Right cardiac atrium (tissue), 5 donors: ENCODE data around the gene FLYWCH2. TPM values are rescaled to one million over a fixed set of nuclear protein-coding genes. Genes with fewer than 3 reads are reported as not detected.
"Not testable (repeated sequence)": the region's sequence is repeated elsewhere in the genome, so short reads cannot be mapped to it uniquely, and the experiment has no call there.

ENCODE experiments used
- ATAC-seq, 2 donors: fragments of 200-7000 bp; cut with Tn5 transposase; one replicate each; pipeline versions ENCODE4 v1.8.0 to v1.9.1; 2020; ENCODE audit warnings: moderate library complexity in 2 of 2, mild to moderate bottlenecking in 1 of 2
- DNase-seq, 3 donors: peaks; one replicate each; pipeline ENCODE4 v3.0.0-alpha.2; 2020
- H3K27ac ChIP-seq: one replicate; pipeline ENCODE4 v1.5.1; 2013; ENCODE audit warnings: mild to moderate bottlenecking, low read length, control low read depth, moderate library complexity
- H3K27me3 ChIP-seq: one replicate; pipeline ENCODE4 v1.6.1; 2013; ENCODE audit not compliant: control insufficient read depth, insufficient read depth
- H3K4me1 ChIP-seq: one replicate; pipeline ENCODE4 v1.6.1; 2013; ENCODE audit warnings: low read length; ENCODE audit not compliant: control insufficient read depth, insufficient read depth
- H3K4me3 ChIP-seq: one replicate; pipeline ENCODE4 v1.5.1; 2013; ENCODE audit warnings: low read length, control low read depth
- H3K9me3 ChIP-seq: one replicate; pipeline ENCODE4 v1.6.1; 2013; ENCODE audit warnings: low read length; ENCODE audit not compliant: control insufficient read depth
- WGBS: extraction: QIAGEN DNeasy Blood & Tissue Kit; methylation state at CpG from one replicate; pipeline ENCODE4 v1.1.7; 2013; 5-methylcytosine and 5-hydroxymethylcytosine counted together
- intact Hi-C, 4 donors: fragments of 100-400 bp; cut with DNase I; formaldehyde crosslinking; loops; one replicate each; pipeline versions ENCODE4 v1.11.0 to v1.14.0; 2022 to 2023
- polyA plus RNA-seq: library from polyadenylated mRNA; stranded (reverse); fragments of 200-250 nt; gene quantifications from one replicate; pipeline ENCODE4 v1.2.3, GENCODE V29; 2013
- total RNA-seq, 4 donors: library from RNA; stranded (reverse); fragmentation: NEBNext Ultra II Directional; extraction: Animal tissue kit (Norgen Biotek cat#: 25700); gene quantifications; one replicate each; pipeline ENCODE4 v1.2.1, GENCODE V29; 2021
- donor health status: healthy with polysubstance abuse.
- donor health status: DM: no; HTN: yes; CAD: no.
- donor health status: DM: no; HTN: no; CAD: no.
- donor health status: DM: no; HTN: yes; CAD: no; lungs with severe emphysema.
- donor health status: DM: yes; HTN: yes; CAD: no.

FLYWCH2 gene
- total and polyA plus RNA-seq, 5 donors, result 26.6 to 44.3 (median 31.4) TPM

DNA sequence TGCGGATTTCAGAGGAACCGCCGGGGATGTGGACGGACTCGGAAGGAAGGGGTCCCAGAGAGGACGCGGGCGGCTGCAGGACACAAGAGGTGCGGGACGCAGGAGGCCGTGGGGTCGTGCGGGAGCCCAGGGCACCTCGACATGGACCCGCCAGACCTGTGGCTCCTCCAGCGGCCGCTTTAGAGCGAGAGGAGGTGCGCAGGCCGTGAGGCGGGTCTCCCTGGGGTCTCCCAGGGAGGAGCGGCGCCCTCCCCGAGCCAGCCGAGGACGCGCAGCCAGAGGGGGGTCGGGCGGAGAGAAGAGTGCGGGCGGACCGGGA is 21.9 kb downstream of the FLYWCH2 start:
- 0% methylated on average over 32 of the region's 32 CpGs for WGBS
- intact Hi-C loops, result loop anchor here in 1 of 4 donors (2.0 kb wide), 1 partner anchor 22 kb away; the partner anchor contains the start of gene FLYWCH2
- Histone ChIP-seq H3K4me3 (peak overlapping the region; percentile 64), H3K27me3 (no peaks in the 10 kb centered on the region), H3K9me3 (no peaks in the 10 kb centered on the region), H3K4me1 (no peaks in the 10 kb centered on the region), H3K27ac (peak overlapping the region; percentile 94)
- no peak for ATAC-seq
- peak in 2 of 3 donors; percentile 56 to 80 for DNase-seq

DNA sequence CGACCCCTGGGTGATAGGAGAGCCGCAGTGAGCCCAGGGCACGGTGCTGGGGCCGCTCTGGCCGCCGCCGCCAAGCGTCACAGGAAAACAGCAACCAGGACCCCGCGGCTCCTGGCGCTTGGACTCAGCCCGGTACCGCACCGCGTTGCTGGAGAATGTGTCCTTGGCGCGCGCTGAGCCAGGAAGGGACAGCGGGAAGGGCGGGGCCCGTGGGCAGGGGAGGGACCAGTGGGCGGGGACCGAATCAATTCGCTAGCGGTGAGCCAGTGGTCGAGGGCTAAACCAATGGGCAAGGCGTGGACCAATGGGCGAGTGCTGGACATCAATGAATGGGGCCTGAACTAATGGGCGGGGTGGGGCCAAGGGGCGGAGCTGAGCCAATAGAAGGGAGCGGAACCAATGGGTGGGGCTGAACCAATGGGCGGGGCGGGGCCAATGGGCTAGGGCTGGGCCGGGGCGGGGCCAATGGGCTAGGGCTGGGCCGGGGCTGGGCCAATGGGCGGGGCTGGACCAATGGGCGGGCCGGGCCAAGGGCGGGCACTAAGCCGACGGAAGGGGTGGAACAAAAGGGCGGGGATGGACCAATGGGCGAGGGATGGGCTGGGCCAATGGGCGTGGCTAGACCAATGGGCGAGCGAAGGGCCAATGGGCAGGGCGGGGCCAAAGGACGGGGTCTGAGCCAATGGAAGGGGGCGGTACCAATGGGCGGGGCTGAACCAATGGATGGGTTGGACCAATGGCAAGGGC is 22.4 kb downstream of the FLYWCH2 start:
- WGBS, result 1% methylated on average over 51 of the region's 51 CpGs
- intact Hi-C loops, result loop anchor here in 1 of 4 donors (2.0 kb wide), 1 partner anchor 23 kb away; the partner anchor contains the start of gene FLYWCH2

DNA sequence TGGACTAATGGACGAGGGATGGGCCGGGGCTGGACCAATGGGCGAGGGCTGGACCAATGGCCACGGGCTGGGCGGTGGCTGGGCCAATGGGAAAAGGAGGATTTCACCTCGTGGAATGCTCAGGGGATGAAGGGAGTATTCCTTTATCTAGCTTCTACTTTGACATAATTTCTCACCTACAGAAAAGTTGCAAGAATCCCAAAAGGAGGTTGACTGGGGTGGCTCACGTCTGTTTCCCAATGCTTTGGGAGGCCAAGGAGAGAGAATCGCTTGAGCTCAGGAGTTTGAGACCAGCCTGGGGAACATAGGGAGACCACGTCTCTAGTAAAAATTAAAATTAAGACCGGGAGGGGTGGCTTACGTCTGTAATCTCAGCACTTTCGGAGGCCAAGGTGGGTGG is 23.0 kb downstream of the FLYWCH2 start:
- intact Hi-C loops, result loop anchor here in 1 of 4 donors (2.0 kb wide), 1 partner anchor 23 kb away; the partner anchor contains the start of gene FLYWCH2
- ATAC-seq, result no peak
- DNase-seq, result no peak
- Histone ChIP-seq H3K27ac (no peak overlapping the region), H3K4me1 (no peaks in the 10 kb centered on the region), H3K4me3 (no peak overlapping the region), H3K27me3 (no peaks in the 10 kb centered on the region), H3K9me3 (no peaks in the 10 kb centered on the region)
- WGBS, result 29% methylated on average over 12 of the region's 12 CpGs

More for the DNA sequence above, 22.4 kb downstream of the FLYWCH2 start:
- ATAC-seq, result peak; percentile 93 to 94
- H3K27ac ChIP-seq, result peak overlapping the region; percentile 94
- peak; percentile 100 for DNase-seq
- H3K4me3 ChIP-seq, result peak overlapping the region; percentile 64
- H3K9me3 ChIP-seq, result no peaks in the 10 kb centered on the region
- H3K27me3 ChIP-seq, result no peaks in the 10 kb centered on the region
- H3K4me1 ChIP-seq, result no peaks in the 10 kb centered on the region

DNA sequence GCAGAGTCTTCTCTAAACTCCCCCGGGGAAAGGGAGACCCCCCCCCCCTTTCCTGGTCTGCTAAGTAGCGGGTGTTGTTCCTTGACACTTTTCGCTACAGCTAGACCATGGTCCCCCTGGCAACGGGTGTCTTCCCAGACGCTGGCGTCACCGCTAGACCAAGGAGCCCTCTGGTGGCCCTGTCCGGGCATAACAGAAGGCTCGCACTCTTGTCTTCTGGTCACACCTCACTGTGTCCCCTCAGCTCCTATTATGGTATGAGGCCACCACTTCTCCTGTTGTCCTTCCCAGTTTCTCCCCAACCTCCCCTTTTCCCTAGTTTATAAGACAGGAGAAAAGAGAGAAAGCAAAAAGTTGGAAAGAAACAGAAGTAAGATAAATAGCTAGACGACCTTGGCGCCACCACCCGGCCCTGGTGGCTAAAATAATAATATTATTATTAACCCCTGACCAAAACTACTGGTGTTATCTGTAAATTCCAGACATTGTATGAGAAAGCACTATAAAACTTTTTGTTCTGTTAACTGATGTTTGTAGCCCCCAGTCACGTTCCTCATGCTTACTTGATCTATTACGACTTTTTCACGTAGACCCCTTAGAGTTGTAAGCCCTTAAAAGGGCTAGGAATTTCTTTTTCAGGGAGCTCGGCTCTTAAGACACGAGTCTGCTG is 24.2 kb downstream of the FLYWCH2 start:
- H3K4me1 ChIP-seq, H3K4me3 ChIP-seq, H3K9me3 ChIP-seq, ATAC-seq, H3K27ac ChIP-seq, intact Hi-C loops, H3K27me3 ChIP-seq: not testable (repeated sequence)
- WGBS, result 14% methylated on average over 17 of the region's 17 CpGs
- DNase-seq, result peak; percentile 68 to 82 (median 75)

DNA sequence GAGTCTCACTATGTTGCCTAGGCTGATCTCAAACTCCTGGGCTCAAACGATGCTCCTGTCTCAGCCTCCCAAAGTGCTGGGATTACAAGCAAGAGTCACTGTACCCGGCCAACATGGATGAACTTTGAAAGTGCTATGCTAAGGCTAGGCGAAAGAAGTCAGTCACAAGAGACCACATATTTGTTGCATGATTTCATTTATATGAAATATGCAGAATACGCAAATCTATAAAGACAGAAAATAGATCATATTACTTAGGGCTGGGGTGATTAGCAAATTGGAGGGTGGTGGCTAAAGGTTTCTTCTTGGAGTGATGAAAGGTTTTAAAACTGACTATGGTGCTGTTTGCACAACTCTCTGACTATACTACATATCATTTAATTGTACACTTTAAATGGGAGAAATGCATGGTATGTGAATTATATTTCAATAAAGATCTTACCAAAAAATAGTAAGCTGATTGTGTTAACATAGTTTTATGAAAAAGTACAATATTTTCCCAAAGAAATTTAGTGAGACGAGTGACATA is 27.5 kb downstream of the FLYWCH2 start:
- no peaks in the 10 kb centered on the region for H3K27me3 ChIP-seq
- no peak for ATAC-seq
- no peak overlapping the region for H3K27ac ChIP-seq
- no peak for DNase-seq
- H3K4me3 ChIP-seq, result no peak overlapping the region
- WGBS, result 60% methylated on average over 5 of the region's 5 CpGs
- intact Hi-C loops, result loop anchor here in 2 of 4 donors (5.0 kb wide), 2 partner anchors 38 to 43 kb away; no protein-coding TSS in a partner anchor
- peaks cover 5% of the 10 kb centered on the region for H3K4me1 ChIP-seq
- no peaks in the 10 kb centered on the region for H3K9me3 ChIP-seq

DNA sequence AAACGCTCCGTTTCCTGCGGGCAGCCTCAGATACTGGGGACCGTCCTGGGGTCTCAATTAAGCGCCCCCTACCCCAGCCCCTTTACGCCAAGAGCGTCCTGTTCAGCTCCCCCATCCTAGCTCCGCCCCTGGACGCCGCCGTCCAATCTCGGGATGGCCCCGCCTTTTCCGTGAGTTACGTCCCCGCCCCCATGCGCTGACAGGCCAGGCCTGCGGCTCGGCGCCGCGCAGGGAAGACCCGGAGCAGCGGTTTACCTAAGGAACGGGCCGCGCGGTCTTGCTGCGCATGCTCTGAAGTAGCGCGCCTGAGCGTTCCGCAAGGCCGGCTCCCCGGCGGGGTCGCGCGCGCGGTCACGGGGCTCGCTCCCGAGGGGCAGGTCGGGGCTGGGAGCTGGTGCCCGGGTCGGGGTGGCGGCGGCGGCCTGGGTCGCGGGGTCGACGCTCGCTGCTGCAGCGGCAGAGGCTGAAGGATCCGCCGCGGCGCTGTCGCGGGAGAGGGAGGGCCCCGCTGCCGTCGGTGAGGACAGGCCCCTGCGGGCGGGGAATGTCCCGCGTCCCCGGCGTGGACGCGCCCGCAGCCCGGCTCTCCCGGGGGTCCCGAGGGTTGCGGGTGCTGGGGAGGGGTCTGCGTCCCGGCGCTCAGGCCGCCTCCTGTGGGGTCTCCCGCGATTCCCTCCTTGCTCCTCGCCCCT is 28.8 kb downstream of the FLYWCH2 start, which contains the start of gene FLYWCH1:
Gene FLYWCH1, plus strand, starts transcription at position 294 of the 692 bp plus-strand sequence. CDS start 17,755 bp downstream, outside the sequence.
- Histone ChIP-seq H3K9me3 (no peaks in the 10 kb centered on the region), H3K27ac (peak within 1 kb of the TSS; percentile 93), H3K4me1 (peaks cover 5% of the 10 kb centered on the region), H3K27me3 (no peaks in the 10 kb centered on the region), H3K4me3 (peak within 1 kb of the TSS; percentile 87)
- ATAC-seq, result peak; percentile 97 to 98
- intact Hi-C loops, result loop anchor here in 2 of 4 donors (5.0 kb wide), 2 partner anchors 39 to 44 kb away; no protein-coding TSS in a partner anchor
- WGBS, result under 1% methylated on average over 85 of the region's 85 CpGs
- peak; percentile 99 to 100 (median 100) for DNase-seq

DNA sequence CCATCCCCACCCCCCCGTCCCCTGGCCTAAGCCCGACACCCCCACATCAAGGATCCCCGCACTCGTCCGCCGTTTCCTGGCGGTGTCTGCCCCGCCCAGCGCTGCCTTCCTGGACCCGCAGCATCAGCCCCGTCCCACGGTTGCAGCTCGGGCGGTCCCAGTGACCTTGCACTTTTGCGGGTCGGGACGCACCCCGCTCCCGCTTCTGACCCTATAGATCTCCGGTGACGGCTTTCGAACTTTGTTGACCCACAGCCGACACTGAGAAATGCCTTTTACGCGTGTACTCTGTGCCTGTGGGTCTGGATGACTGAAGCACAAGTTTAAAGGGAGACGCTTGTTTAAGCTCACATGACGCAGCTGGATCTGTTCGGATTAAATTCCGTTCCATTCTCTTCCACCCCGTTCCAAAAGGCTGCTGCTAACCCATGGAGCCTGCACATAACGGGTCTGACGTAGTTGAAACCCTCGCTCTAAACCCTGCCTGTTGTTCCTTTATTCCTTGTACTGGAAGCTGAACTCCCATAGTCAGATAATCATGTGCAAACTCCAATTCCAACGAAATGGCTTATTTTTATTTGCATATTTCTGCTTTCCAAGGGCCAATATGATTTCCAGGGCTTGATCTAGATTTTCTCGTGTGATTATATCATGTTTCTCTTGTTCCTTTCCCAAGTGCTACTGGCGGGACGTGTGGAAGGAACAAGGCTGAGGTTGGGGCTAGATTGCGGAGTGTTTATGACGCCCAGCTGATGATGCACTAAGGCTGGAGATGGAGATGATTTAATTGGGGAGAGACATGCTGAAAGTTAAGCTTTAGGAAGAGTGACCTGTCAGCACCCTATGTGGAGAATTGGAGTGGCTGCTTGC is 29.6 kb downstream of the FLYWCH2 start:
- WGBS, result 3% methylated on average over 39 of the region's 39 CpGs
- H3K9me3 ChIP-seq, result no peaks in the 10 kb centered on the region
- peak overlapping the region; percentile 87 for H3K4me3 ChIP-seq
- no peaks in the 10 kb centered on the region for H3K27me3 ChIP-seq
- peak overlapping the region; percentile 93 for H3K27ac ChIP-seq
- DNase-seq (peak; percentile 44 to 74 (median 74)), ATAC-seq (peak; percentile 44 to 47)
- intact Hi-C loops, result loop anchor here in 2 of 4 donors (5.0 kb wide), 2 partner anchors 40 to 45 kb away; no protein-coding TSS in a partner anchor
- peaks cover 5% of the 10 kb centered on the region for H3K4me1 ChIP-seq

DNA sequence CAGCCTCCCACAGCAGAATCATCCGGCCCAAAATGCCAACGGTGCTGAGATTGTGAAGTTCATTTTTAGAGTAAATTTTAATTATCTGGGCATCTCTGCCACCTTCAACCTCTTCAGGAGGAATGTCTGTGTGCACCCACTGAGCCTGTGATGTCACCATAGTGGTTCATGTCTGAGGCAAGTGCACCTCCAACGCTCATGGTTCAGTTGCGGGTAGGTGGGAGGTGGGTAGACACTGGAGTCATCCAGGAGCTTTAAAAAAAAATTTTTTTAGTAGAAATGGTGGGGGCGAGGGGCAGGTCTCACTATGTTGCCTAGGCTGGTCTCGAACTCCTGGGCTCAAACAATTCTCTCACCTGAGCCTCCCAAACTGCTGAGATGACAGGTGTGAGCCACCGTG is 30.6 kb downstream of the FLYWCH2 start:
- Histone ChIP-seq H3K4me3 (no peak overlapping the region), H3K27ac (no peak overlapping the region), H3K27me3 (no peaks in the 10 kb centered on the region), H3K9me3 (no peaks in the 10 kb centered on the region), H3K4me1 (peaks cover 5% of the 10 kb centered on the region)
- ATAC-seq (no peak), DNase-seq (no peak)
- WGBS, result 90% methylated on average over 7 of the region's 7 CpGs
- intact Hi-C loops, result loop anchor here in 2 of 4 donors (5.0 kb wide), 2 partner anchors 41 to 46 kb away; no protein-coding TSS in a partner anchor

DNA sequence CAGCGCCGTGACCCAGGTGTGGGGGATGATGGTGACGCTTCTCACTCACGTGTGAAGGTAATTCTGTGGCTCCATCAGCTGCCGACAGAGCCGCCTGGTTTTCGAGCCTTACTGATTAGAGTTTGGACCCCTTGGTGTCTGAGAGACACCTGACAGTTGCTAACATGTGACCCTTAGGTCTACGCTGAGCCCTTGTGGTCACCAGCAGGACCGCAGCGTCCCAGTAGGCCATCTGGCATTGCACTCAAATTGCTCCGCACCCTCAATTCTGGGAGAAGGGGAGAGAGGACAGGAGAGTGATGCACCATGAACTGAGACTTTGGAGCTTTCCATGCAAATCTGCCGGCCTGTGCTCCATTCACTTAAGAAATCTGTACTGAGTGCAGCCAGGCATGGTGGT is 31.2 kb downstream of the FLYWCH2 start:
- DNase-seq, result peak in 1 of 3 donors; percentile 26
- H3K9me3 ChIP-seq, result no peaks in the 10 kb centered on the region
- no peak for ATAC-seq
- intact Hi-C loops, result loop anchor here in 2 of 4 donors (5.0 kb wide), 2 partner anchors 42 to 47 kb away; no protein-coding TSS in a partner anchor
- H3K27me3 ChIP-seq, result no peaks in the 10 kb centered on the region
- 91% methylated on average over 12 of the region's 12 CpGs for WGBS
- no peak overlapping the region for H3K27ac ChIP-seq
- H3K4me3 ChIP-seq, result no peak overlapping the region
- peaks cover 5% of the 10 kb centered on the region for H3K4me1 ChIP-seq
